ENCODE results near the gene RTL1.

DNA sequence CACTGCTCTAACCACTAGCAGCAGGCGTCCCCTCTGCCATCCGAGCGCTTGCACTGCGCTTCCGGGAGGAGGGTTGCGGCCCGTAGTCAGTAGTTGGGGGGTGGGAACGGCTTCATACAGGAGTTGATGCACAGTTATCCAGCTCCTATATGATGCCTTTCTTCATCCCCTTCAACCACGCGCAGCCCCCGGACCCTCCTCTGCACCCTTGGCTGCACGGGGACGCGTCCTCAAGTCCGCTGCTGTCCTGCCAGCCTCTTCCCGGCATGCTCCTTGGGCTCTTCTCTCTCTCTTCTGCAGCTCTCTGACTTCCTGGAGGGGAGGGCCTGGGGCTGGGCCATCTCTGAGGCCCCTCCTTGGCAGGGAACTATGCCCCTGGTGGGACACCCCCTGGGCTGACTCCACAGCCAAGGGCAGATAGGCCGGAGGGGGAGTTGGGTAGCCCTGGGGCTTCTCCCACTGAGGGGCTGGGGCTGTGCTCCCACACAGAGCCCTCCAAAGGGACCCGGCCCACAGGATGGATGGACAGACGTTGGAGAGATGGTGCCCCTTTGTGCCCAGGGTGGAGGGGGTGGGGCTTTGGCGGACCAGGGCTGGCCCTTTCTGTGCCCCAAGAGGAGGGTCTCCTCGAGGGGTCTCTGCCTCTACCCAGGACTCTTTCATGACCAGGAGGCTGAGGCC is 29.0 kb downstream of the RTL1 start:
- TF ChIP-seq CTCF (IDR thresholded peaks at IDR 0.05; ENCODE audit: insufficient read depth, low read length, poor library complexity, severe bottlenecking) (no peak), EZH2phosphoT487 (conservative IDR thresholded peaks at IDR 0.05; ENCODE audit: low read length) (no peak)
